K562 (cell line): Measurements from ENCODE around the gene GRIK1. TPM values are rescaled to one million over a fixed set of nuclear protein-coding genes. Genes with fewer than 3 reads are reported as not detected.

ENCODE experiments used
- ATAC-seq: fragments of 200-7000 bp; cut with Tn5 transposase; 3 replicates; pipeline ENCODE4 v1.9.1; 2020; ENCODE audit warnings: moderate library complexity
- BruUV-seq: library from RNA; stranded (reverse); fragments of 400-500 nt; replicated peaks from 2 replicates; lab custom pipeline; 2021; lab: Mats Ljungman, UMichigan
- CTCF ChIA-PET: fragments of 300-600 bp; formaldehyde crosslinking; extraction: SDS; loops from one replicate; lab custom pipeline; 2021; ENCODE audit warnings: low intra/inter-chr PET ratio; lab: Yijun Ruan, JAX
- POLR2A ChIA-PET: fragments of 300-600, 350-650 bp; sonication (Branson Sonifier 250); formaldehyde crosslinking; extraction: SDS; loops from one replicate; lab custom pipeline; 2021; ENCODE audit warnings: antibody characterized with exemption, inconsistent platforms; lab: Yijun Ruan, JAX
- DNase-seq, 4 experiments: peaks; one replicate each; pipeline versions ENCODE4 v3.0.0 to v3.0.0-alpha.2; 2011 to 2018; ENCODE audit warnings: low spot score in 3 of 4, mixed read lengths in 3 of 4; ENCODE audit errors: extremely low read depth in 1 of 4
- FAIRE-seq: peaks from 2 replicates; lab custom pipeline; 2011; peaks lifted over from hg19 to GRCh38; lab: Jason Lieb, UNC
- H2AFZ ChIP-seq: 2 replicates; pipeline ENCODE4 v1.6.0; 2011; ENCODE audit warnings: low read depth, low read length, control low read depth, inconsistent platforms
- H3K27ac ChIP-seq: fragments of 200-600 bp; 3 replicates; pipeline ENCODE4 v1.8.0; 2011; ENCODE audit warnings: low read depth, mild to moderate bottlenecking, control low read depth, inconsistent platforms, low read length, moderate library complexity, mixed read lengths; ENCODE audit errors: extremely low read depth
- H3K27me3 ChIP-seq, 2 experiments: fragments of 300-600 bp in 1 of 2; 2 replicates in 1 of 2; 3 replicates in 1 of 2; pipeline versions ENCODE4 v1.6.0 to v1.8.0; 2011; ENCODE audit warnings: inconsistent platforms in 2 of 2, low read length in 2 of 2, mild to moderate bottlenecking in 1 of 2, mixed read lengths in 1 of 2, moderate library complexity in 1 of 2; ENCODE audit not compliant: control insufficient read depth in 2 of 2, insufficient read depth in 2 of 2
- H3K36me3 ChIP-seq: fragments of 300-600 bp; 3 replicates; pipeline ENCODE4 v1.8.0; 2011; ENCODE audit warnings: mild to moderate bottlenecking, low read length, inconsistent platforms; ENCODE audit not compliant: control insufficient read depth, insufficient read depth
- H3K4me1 ChIP-seq, 2 experiments: fragments of 200-600 bp in 1 of 2; replicated peaks in 1 of 2; 2 replicates in 1 of 2; 3 replicates in 1 of 2; pipeline versions ENCODE4 v1.5.1 to v1.8.0; 2011; ENCODE audit warnings: inconsistent platforms in 2 of 2, low read length in 2 of 2, mild to moderate bottlenecking in 1 of 2, mixed read lengths in 1 of 2, moderate library complexity in 1 of 2; ENCODE audit not compliant: control insufficient read depth in 2 of 2, insufficient read depth in 2 of 2
- H3K4me2 ChIP-seq: 2 replicates; pipeline ENCODE4 v1.6.1; 2011; ENCODE audit warnings: low read length, control low read depth, inconsistent platforms, mixed read lengths; ENCODE audit not compliant: insufficient read depth
- H3K4me3 ChIP-seq: fragments of 200-600 bp; sonication (generic), shearing (Covaris generic); 2 replicates; pipeline ENCODE4 v1.5.1; 2016; ENCODE audit warnings: control low read depth, inconsistent platforms
- H3K79me2 ChIP-seq: fragments of 200-600 bp; 3 replicates; pipeline ENCODE4 v1.8.0; 2011; ENCODE audit warnings: low read length, inconsistent platforms; ENCODE audit not compliant: control insufficient read depth, insufficient read depth
- H3K9ac ChIP-seq, 2 experiments: 2 replicates each; pipeline versions ENCODE4 v1.6.0 to v1.6.1; 2011; ENCODE audit warnings: low read depth in 2 of 2, low read length in 2 of 2, control low read depth in 1 of 2, inconsistent platforms in 1 of 2, mild to moderate bottlenecking in 1 of 2, mixed read lengths in 1 of 2; ENCODE audit not compliant: insufficient read depth in 1 of 2
- H3K9me1 ChIP-seq: one replicate; pipeline ENCODE4 v1.6.0; 2011; ENCODE audit warnings: inconsistent platforms, mild to moderate bottlenecking, low read length, moderate library complexity; ENCODE audit not compliant: control insufficient read depth, insufficient read depth
- H3K9me3 ChIP-seq: replicated peaks from 2 replicates; pipeline ENCODE4 v1.5.1; 2011; ENCODE audit warnings: low read depth, low read length, inconsistent platforms; ENCODE audit not compliant: control insufficient read depth, insufficient read depth
- H4K20me1 ChIP-seq: replicated peaks from 2 replicates; pipeline ENCODE4 v1.6.1; 2011; ENCODE audit warnings: low read length, inconsistent platforms, mixed read lengths; ENCODE audit not compliant: control insufficient read depth, insufficient read depth
- ATF7 ChIP-seq: fragments of 450-650 bp; IDR thresholded peaks from 2 replicates; pipeline ENCODE4 v1.7.1; 2014; ENCODE audit warnings: mild to moderate bottlenecking, moderate library complexity
- BRD9 ChIP-seq: fragments of 450-650 bp; IDR thresholded peaks from 2 replicates; pipeline ENCODE4 v1.6.1; 2018; ENCODE audit warnings: low read depth; ENCODE audit not compliant: partially characterized antibody
- KLF13 ChIP-seq: fragments of 450-650 bp; IDR thresholded peaks from 2 replicates; pipeline ENCODE4 v1.6.1; 2016; ENCODE audit warnings: missing genetic modification characterization, low read depth, mild to moderate bottlenecking, missing compliant biosample characterization, moderate library complexity, borderline replicate concordance
- OTX1 ChIP-seq: fragments of 450-650 bp; formaldehyde crosslinking; IDR thresholded peaks from 2 replicates; pipeline ENCODE4 v1.4.0; 2022; ENCODE audit warnings: mild to moderate bottlenecking
- YY1 ChIP-seq, 3 experiments: IDR thresholded peaks; 2 replicates each; pipeline ENCODE4 v1.6.1; 2011; ENCODE audit warnings: low read length in 2 of 3, mild to moderate bottlenecking in 2 of 3, moderate library complexity in 2 of 3, borderline replicate concordance in 1 of 3, control low read depth in 1 of 3, low read depth in 1 of 3; ENCODE audit not compliant: insufficient read depth in 3 of 3, insufficient replicate concordance in 2 of 3, control insufficient read depth in 1 of 3, insufficient read length in 1 of 3; ENCODE audit errors: extremely low read depth in 1 of 3
- ZEB2 ChIP-seq: fragments of 450-650 bp; IDR thresholded peaks from 2 replicates; pipeline ENCODE4 v1.6.1; 2016
- WGBS: fragments of 100-300 bp; shearing (Covaris generic); methylation state at CpG from one replicate; pipeline ENCODE4 v1.1.6; 2016; ENCODE audit warnings: low coverage, mixed read lengths; ENCODE audit not compliant: insufficient coverage; ENCODE audit errors: missing lambda C conversion rate; 5-methylcytosine and 5-hydroxymethylcytosine counted together
- in situ Hi-C: fragments of 300-500 bp; cut with MboI; formaldehyde crosslinking; loops from 4 replicates; pipeline ENCODE4 v1.15.0; 2018; ENCODE audit warnings: inconsistent platforms, mixed read lengths
- intact Hi-C: fragments of 100-400 bp; cut with micrococcal nuclease; formaldehyde crosslinking; loops from 2 replicates; pipeline ENCODE4 v1.14.2; 2022
- polyA plus RNA-seq, 8 experiments: library from polyadenylated mRNA; depleted of rRNA in 4 of 8; stranded (reverse) in 5 of 8; unstranded in 3 of 8; fragments of >200 nt; fragmentation: Nextera tagmentation in 2 of 8; fragmentation: Illumina TruSeq in 1 of 8; extraction: Ambion mirVana in 2 of 8; extraction: Trizol in 1 of 8; gene quantifications; 2 replicates each; pipeline versions ENCODE4 v1.2.1 to v1.2.3, GENCODE V29; 2011 to 2014; ENCODE audit warnings: inconsistent platforms in 1 of 8, missing spikeins in 1 of 8
- total RNA-seq, 7 experiments: library from RNA; depleted of rRNA in 6 of 7; stranded (reverse); fragments of >200 nt in 6 of 7; fragmentation: Illumina TruSeq in 2 of 7; extraction: Trizol in 2 of 7; gene quantifications; 2 replicates each; pipeline versions ENCODE4 v1.2.1 to v1.2.3, GENCODE V29; 2011 to 2021; ENCODE audit warnings: low replicate concordance in 1 of 7
- TF ChIP-seq, protein P1 (sequence below): fragments of 450-650 bp; IDR thresholded peaks from 2 replicates; pipeline ENCODE4 v1.6.1; 2017; ENCODE audit warnings: antibody characterized with exemption, mild to moderate bottlenecking
- TF ChIP-seq, protein P2 (sequence below): fragments of 250-450 bp; sonication (Bioruptor Pico); IDR thresholded peaks from 2 replicates; pipeline ENCODE4 v1.8.0; 2021; ENCODE audit warnings: borderline replicate concordance, mild to moderate bottlenecking, moderate library complexity; ENCODE audit not compliant: poor library complexity, severe bottlenecking
- TF ChIP-seq, protein P3 (sequence below), 2 experiments: IDR thresholded peaks; 2 replicates each; pipeline ENCODE4 v1.6.1; 2011; ENCODE audit warnings: borderline replicate concordance in 1 of 2, control low read depth in 1 of 2, low read depth in 1 of 2, low read length in 1 of 2, mild to moderate bottlenecking in 1 of 2, mixed read lengths in 1 of 2, moderate library complexity in 1 of 2; ENCODE audit not compliant: insufficient read depth in 1 of 2, insufficient read length in 1 of 2, poor library complexity in 1 of 2, severe bottlenecking in 1 of 2; ENCODE audit errors: extremely low read depth in 1 of 2
- TF ChIP-seq, protein P4 (sequence below), 2 experiments: IDR thresholded peaks in 1 of 2; conservative IDR thresholded peaks in 1 of 2; 2 replicates each; pipeline ENCODE4 v1.6.1; 2016; ENCODE audit warnings: low read depth in 2 of 2, mild to moderate bottlenecking in 1 of 2, missing compliant biosample characterization in 1 of 2, missing genetic modification characterization in 1 of 2, moderate library complexity in 1 of 2

The GRIK1 gene
- total and polyA plus RNA-seq, 9 of the 15 experiments (the other 6 are each of a cell fraction or from before 2014, with no cell fraction given), result 0.17 to 2.8 (median 0.53) TPM

DNA sequence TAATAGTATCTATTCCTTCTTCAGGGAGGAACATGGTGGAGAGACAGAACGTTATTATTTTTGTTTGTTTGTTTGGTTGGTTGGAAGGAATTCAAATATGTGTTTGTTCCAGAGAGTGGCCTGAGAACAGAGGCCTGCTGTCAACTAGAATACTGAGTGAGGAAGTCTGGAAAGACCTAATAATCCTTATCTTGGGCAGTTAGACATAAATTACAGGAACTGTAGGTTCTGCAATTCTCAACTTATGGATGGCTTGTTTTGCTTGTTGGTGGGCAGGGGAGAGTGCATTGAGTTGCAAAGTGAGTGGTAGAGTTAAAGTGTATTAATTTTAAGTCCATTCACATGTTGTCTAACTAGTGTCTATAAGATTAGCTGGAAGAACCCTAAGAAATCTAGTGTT is 443.5 kb downstream of the GRIK1 start (continued):
- TF ChIP-seq, protein P1, sequence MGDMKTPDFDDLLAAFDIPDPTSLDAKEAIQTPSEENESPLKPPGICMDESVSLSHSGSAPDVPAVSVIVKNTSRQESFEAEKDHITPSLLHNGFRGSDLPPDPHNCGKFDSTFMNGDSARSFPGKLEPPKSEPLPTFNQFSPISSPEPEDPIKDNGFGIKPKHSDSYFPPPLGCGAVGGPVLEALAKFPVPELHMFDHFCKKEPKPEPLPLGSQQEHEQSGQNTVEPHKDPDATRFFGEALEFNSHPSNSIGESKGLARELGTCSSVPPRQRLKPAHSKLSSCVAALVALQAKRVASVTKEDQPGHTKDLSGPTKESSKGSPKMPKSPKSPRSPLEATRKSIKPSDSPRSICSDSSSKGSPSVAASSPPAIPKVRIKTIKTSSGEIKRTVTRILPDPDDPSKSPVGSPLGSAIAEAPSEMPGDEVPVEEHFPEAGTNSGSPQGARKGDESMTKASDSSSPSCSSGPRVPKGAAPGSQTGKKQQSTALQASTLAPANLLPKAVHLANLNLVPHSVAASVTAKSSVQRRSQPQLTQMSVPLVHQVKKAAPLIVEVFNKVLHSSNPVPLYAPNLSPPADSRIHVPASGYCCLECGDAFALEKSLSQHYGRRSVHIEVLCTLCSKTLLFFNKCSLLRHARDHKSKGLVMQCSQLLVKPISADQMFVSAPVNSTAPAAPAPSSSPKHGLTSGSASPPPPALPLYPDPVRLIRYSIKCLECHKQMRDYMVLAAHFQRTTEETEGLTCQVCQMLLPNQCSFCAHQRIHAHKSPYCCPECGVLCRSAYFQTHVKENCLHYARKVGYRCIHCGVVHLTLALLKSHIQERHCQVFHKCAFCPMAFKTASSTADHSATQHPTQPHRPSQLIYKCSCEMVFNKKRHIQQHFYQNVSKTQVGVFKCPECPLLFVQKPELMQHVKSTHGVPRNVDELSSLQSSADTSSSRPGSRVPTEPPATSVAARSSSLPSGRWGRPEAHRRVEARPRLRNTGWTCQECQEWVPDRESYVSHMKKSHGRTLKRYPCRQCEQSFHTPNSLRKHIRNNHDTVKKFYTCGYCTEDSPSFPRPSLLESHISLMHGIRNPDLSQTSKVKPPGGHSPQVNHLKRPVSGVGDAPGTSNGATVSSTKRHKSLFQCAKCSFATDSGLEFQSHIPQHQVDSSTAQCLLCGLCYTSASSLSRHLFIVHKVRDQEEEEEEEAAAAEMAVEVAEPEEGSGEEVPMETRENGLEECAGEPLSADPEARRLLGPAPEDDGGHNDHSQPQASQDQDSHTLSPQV, result 0 out of 2 replicates have a peak, but pooled peaks have one; percentile 18
- no peak for TF ChIP-seq ZEB2

DNA sequence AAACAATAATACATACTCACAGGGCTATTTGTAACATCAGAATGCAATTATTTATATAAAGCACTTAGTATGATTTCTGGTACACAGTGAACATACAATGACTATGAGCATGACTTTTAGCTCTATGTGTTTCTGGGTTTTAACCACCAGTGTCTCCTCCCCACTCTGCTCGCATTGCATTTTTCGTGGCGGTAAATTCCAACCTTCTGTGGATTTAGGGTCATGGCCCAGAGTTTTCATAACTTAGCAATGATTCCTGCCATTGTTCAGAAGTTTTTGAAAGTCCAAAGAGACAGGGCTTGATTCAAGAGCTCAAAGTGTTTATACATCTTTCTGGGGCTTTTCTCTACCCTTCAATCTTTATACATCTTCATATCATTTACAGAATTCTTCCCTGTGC is 449.8 kb downstream of the GRIK1 start:
- no peaks in the 10 kb centered on the region for H3K36me3 ChIP-seq
- H3K4me3 ChIP-seq, result no peak overlapping the region
- H3K9me3 ChIP-seq, result 0 out of 2 replicates have a peak, but pooled peaks cover under 1% of the 10 kb centered on the region
- no peak overlapping the region for H3K27ac ChIP-seq
- H3K4me1 ChIP-seq, result no peaks in the 10 kb centered on the region; a peak in 1 of 5 replicates
- H3K9me1 ChIP-seq, result no peaks in the 10 kb centered on the region
- H4K20me1 ChIP-seq, result no peaks in the 10 kb centered on the region
- ChIA-PET POLR2A (no interaction called here), CTCF (no interaction called here)
- intact Hi-C loops, result no loop called here
- no peak overlapping the region for H3K9ac ChIP-seq
- FAIRE-seq, result no peak
- H3K79me2 ChIP-seq, result no peaks in the 10 kb centered on the region
- no peak overlapping the region for H2AFZ ChIP-seq
- no peak overlapping the region for H3K4me2 ChIP-seq
- no peak for DNase-seq
- H3K27me3 ChIP-seq, result no peaks in the 10 kb centered on the region
- in situ Hi-C loops, result no loop called here
- 76% methylated on average over 3 of the region's 3 CpGs for WGBS
- ATAC-seq, result no peak
- BruUV-seq, result no TSS peak
- TF ChIP-seq YY1 (IDR thresholded peaks at IDR 0.05; ENCODE audit: borderline replicate concordance in 1 of 3, control insufficient read depth in 1 of 3, extremely low read depth in 1 of 3, insufficient read depth in 3 of 3, insufficient read length in 1 of 3, insufficient replicate concordance in 2 of 3, low read depth in 1 of 3, low read length in 2 of 3) (no peak), BRD9 (no peak), OTX1 (CRISPR knock-in tag) (no peak), ATF7 (no peak), KLF13 (tag) (no peak)
- TF ChIP-seq, protein P2, sequence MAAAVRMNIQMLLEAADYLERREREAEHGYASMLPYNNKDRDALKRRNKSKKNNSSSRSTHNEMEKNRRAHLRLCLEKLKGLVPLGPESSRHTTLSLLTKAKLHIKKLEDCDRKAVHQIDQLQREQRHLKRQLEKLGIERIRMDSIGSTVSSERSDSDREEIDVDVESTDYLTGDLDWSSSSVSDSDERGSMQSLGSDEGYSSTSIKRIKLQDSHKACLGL (CRISPR knock-in tag), result no peak
- TF ChIP-seq, protein P3, sequence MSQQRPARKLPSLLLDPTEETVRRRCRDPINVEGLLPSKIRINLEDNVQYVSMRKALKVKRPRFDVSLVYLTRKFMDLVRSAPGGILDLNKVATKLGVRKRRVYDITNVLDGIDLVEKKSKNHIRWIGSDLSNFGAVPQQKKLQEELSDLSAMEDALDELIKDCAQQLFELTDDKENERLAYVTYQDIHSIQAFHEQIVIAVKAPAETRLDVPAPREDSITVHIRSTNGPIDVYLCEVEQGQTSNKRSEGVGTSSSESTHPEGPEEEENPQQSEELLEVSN (IDR thresholded peaks at IDR 0.05; ENCODE audit: borderline replicate concordance in 1 of 2, extremely low read depth in 1 of 2, insufficient read depth in 1 of 2, insufficient read length in 1 of 2, low read depth in 1 of 2, low read length in 1 of 2, poor library complexity in 1 of 2, severe bottlenecking in 1 of 2), result no peak
- TF ChIP-seq, protein P4, sequence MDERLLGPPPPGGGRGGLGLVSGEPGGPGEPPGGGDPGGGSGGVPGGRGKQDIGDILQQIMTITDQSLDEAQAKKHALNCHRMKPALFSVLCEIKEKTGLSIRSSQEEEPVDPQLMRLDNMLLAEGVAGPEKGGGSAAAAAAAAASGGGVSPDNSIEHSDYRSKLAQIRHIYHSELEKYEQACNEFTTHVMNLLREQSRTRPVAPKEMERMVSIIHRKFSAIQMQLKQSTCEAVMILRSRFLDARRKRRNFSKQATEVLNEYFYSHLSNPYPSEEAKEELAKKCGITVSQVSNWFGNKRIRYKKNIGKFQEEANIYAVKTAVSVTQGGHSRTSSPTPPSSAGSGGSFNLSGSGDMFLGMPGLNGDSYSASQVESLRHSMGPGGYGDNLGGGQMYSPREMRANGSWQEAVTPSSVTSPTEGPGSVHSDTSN (CRISPR knock-in tag; IDR thresholded peaks at IDR 0.05; ENCODE audit: low read depth), result no peak
- TF ChIP-seq, protein P4 (tag; conservative IDR thresholded peaks at IDR 0.05; ENCODE audit: low read depth), result no peak
